HG02943 (cell line): Measurements from ENCODE around the gene OSGEP.

Experiments
- ATAC-seq: cut with Tn5 transposase; IDR thresholded peaks from one replicate; pipeline ENCODE4 v1.9.1; 2021; ENCODE audit warnings: mild to moderate bottlenecking, low read depth, moderate library complexity; ENCODE audit not compliant: unreplicated experiment

OSGEP gene

GRCh38 chr14:20400965-20401593, 53.5 kb downstream of the OSGEP start:
- no peak for ATAC-seq

GRCh38 chr14:20400589-20400964, 54.0 kb downstream of the OSGEP start:
- no peak for ATAC-seq

DNA sequence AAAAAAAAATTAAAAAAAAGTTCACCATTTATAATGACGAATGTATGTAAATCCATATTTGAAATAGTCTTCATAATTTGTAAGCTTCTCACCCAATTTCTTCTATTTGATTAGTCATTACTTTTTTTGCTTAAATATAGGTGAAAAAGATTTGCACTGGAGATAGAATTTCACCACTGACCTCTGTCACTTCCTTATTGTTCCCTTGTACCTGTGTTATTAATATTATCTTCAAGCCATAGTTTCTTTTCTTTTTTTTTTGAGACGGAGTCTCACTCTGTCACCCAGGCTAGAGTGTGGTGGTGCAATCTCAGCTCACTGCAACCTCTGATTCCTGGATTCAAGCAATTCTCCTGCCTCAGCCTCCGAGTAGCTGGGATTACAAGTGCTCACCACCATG, 57.1 kb downstream of the OSGEP start:
- no peak for ATAC-seq
